PC-9 (cell line): Measurements from ENCODE around the gene KAT7.

ENCODE experiments used
- CTCF ChIP-seq: fragments of 200-600 bp; sonication (generic); conservative IDR thresholded peaks from 2 replicates; pipeline ENCODE4 v1.6.1; 2017; ENCODE audit warnings: mixed run types, antibody characterized with exemption, mild to moderate bottlenecking, moderate library complexity
- EZH2 ChIP-seq: fragments of 200-600 bp; sonication (generic); IDR thresholded peaks from 2 replicates; pipeline ENCODE4 v1.8.0; 2017; ENCODE audit warnings: antibody characterized with exemption, low read depth

GRCh38 chr17:49834118-49834743 is 45.8 kb downstream of the KAT7 start:
- TF ChIP-seq CTCF (no peak), EZH2 (no peak)
